Prostate gland (tissue), 2 donors: ENCODE data around the gene RPLP2. TPM values are rescaled to one million over a fixed set of nuclear protein-coding genes. Genes with fewer than 3 reads are reported as not detected.

Experiments
- DNase-seq: peaks from one replicate; pipeline ENCODE4 v3.0.0-alpha.2; 2019; ENCODE audit warnings: low spot score
- H3K27ac ChIP-seq, 2 donors: fragments of 200-600 bp; sonication (generic); 2 replicates each; pipeline ENCODE4 v1.5.1; 2017 to 2019
- H3K27me3 ChIP-seq: fragments of 200-600 bp; sonication (generic); replicated peaks from 2 replicates; pipeline ENCODE4 v1.5.1; 2019; ENCODE audit not compliant: insufficient read depth
- H3K36me3 ChIP-seq, 2 donors: fragments of 200-600 bp; sonication (generic); 1 replicate in 1 of 2; 2 replicates in 1 of 2; pipeline versions ENCODE4 v1.5.1 to v1.8.1; 2017 to 2019
- H3K4me1 ChIP-seq: fragments of 200-600 bp; sonication (generic); replicated peaks from 2 replicates; pipeline ENCODE4 v1.5.1; 2019
- H3K4me3 ChIP-seq, 2 donors: fragments of 200-600 bp; sonication (generic); 2 replicates each; pipeline ENCODE4 v1.5.1; 2017 to 2019
- H3K9me3 ChIP-seq: fragments of 200-600 bp; sonication (generic); 2 replicates; pipeline ENCODE4 v1.5.1; 2017
- CTCF ChIP-seq, 4 experiments: fragments of 200-600 bp in 2 of 4; fragments of 450-650 bp in 2 of 4; sonication (generic) in 2 of 4; IDR thresholded peaks; 1 replicate in 3 of 4; 2 replicates in 1 of 4; pipeline ENCODE4 v1.5.1; 2016 to 2019; ENCODE audit warnings: antibody characterized with exemption in 4 of 4, mild to moderate bottlenecking in 2 of 4, moderate library complexity in 2 of 4
- POLR2A ChIP-seq: fragments of 450-650 bp; IDR thresholded peaks from one replicate; pipeline ENCODE4 v1.6.1; 2016; ENCODE audit warnings: antibody characterized with exemption, mild to moderate bottlenecking
- POLR2AphosphoS5 ChIP-seq: sonication (generic); formaldehyde crosslinking; IDR thresholded peaks from one replicate; pipeline ENCODE4 v1.6.1; 2017; ENCODE audit warnings: antibody characterized with exemption
- WGBS: methylation state at CpG from one replicate; pipeline ENCODE4 v1.1.5; 2018; 5-methylcytosine and 5-hydroxymethylcytosine counted together
- intact Hi-C: fragments of 100-400 bp; cut with DNase I; formaldehyde crosslinking; loops from one replicate; pipeline ENCODE4 v1.14.2; 2022
- total RNA-seq, 2 donors: library from RNA; depleted of rRNA; stranded (reverse); fragments of >200 nt; gene quantifications; one replicate each; pipeline ENCODE4 v1.1.0, GENCODE V29; 2016

RPLP2 gene
- total RNA-seq = 100 to 1,000 TPM; 431 to 906 TPM

DNA sequence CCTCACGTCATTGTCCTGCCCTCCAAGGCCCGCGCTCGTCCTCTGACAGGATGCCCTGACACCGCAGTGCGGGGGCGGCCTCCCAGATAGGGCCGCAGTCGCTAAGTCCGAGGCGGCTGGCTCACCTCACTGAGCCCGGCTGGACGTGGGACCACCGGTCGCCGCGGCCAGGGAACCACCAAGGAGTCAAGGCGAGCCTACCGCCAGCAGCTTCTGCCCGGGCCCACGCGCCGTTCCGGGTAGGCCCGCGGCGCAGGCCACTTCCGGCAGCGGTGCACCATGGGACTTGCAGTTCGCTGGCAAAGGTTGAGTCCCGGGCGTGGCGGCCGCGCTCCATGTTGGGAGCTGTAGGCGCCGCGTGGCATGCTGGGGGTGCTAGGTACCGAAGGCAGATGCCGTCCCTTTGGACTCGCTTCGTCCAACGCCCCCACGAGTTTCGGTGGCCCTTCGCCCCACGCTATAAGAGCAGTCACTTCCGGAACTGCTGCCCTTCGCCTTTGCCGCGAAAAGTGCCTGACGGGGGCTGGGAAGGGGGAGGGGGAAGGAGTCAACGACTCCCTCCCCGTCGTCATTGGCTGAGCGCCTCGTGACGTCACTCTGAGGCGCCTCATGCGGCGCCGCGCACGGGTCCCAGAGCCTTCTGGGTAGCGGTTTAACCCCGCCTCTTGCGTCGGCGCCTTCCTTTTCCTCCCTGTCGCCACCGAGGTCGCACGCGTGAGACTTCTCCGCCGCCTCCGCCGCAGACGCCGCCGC is at the start of gene RPLP2:
Gene RPLP2, plus strand, starts transcription at position 681 of the 753 bp plus-strand sequence. CDS start 268 bp downstream, outside the sequence.
- intact Hi-C loops = no loop called here
- no peaks in the 10 kb centered on the region for H3K9me3 ChIP-seq
- DNase-seq = peak; percentile 96
- peaks cover 5 to 21% of the 10 kb centered on the region in 2 donors for H3K36me3 ChIP-seq
- H3K27me3 ChIP-seq = no peaks in the 10 kb centered on the region
- H3K4me3 ChIP-seq = peak within 1 kb of the TSS; percentile 98 to 99
- TF ChIP-seq POLR2A (peak; percentile 83), CTCF (IDR thresholded peaks at IDR 0.05) (peak in 2 of 4 experiments; percentile 9 to 30), POLR2AphosphoS5 (peak; percentile 93)
- WGBS = 0% methylated on average over 56 of the region's 81 CpGs
- H3K27ac ChIP-seq = peak within 1 kb of the TSS; percentile 98 to 99
- peaks cover 17% of the 10 kb centered on the region for H3K4me1 ChIP-seq

DNA sequence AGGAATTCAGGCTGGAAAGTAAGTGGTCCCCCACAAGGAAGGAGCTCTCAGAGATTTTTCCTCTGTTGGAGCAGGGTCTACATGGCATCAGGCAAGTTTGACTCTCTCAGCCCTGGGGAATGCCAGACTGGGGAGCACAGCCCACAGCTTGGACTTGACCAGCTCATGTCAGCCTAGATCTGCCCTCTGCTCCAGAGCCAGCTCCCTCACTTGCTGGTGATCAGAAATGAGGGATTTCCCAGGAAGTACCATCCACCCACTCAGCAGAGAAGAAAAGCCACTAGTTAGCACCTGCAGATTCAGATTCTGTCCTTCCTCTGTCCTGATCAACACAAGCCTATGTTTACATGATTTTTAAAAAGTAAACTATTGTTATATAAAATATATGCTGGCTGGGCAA is 49.5 kb upstream of the RPLP2 start:
- Histone ChIP-seq H3K36me3 (peaks cover 12 to 31% of the 10 kb centered on the region in 2 donors), H3K27ac (no peak overlapping the region), H3K9me3 (no peaks in the 10 kb centered on the region), H3K27me3 (no peaks in the 10 kb centered on the region), H3K4me3 (no peak overlapping the region), H3K4me1 (no peaks in the 10 kb centered on the region)
- intact Hi-C loops = no loop called here
- TF ChIP-seq POLR2A (no peak), CTCF (IDR thresholded peaks at IDR 0.05) (no peak), POLR2AphosphoS5 (no peak)
- no peak for DNase-seq

- WGBS = 86% methylated on average over 8 of the region's 8 CpGs
- Histone ChIP-seq H3K9me3 (no peaks in the 10 kb centered on the region), H3K27ac (no peak overlapping the region), H3K27me3 (no peaks in the 10 kb centered on the region), H3K4me1 (no peaks in the 10 kb centered on the region), H3K36me3 (peaks cover 12 to 31% of the 10 kb centered on the region in 2 donors), H3K4me3 (no peak overlapping the region)
- no peak for TF ChIP-seq POLR2A
- no peak for TF ChIP-seq POLR2AphosphoS5
- no peak for TF ChIP-seq CTCF (IDR thresholded peaks at IDR 0.05)
- intact Hi-C loops = no loop called here
- DNase-seq = no peak
Observed at GRCh38 chr11:761526-762108, 48.1 kb upstream of the RPLP2 start.

- DNase-seq = no peak
- intact Hi-C loops = no loop called here
- TF ChIP-seq POLR2AphosphoS5 = no peak
- no peak for TF ChIP-seq POLR2A
- TF ChIP-seq CTCF (IDR thresholded peaks at IDR 0.05) = peak in 2 of 4 experiments; percentile 30 to 60
- H3K4me1 ChIP-seq = no peaks in the 10 kb centered on the region
- no peak overlapping the region for H3K4me3 ChIP-seq
- H3K9me3 ChIP-seq = no peaks in the 10 kb centered on the region
- peaks cover 12 to 31% of the 10 kb centered on the region in 2 donors for H3K36me3 ChIP-seq
- 24% methylated on average over 9 of the region's 10 CpGs for WGBS
- no peaks in the 10 kb centered on the region for H3K27me3 ChIP-seq
- H3K27ac ChIP-seq = peak overlapping the region; percentile 5 to 60
Observed at GRCh38 chr11:762421-763072, 47.2 kb upstream of the RPLP2 start.
